ENCODE results near the gene KAT14. TPM values are rescaled to one million over a fixed set of nuclear protein-coding genes. Genes with fewer than 3 reads are reported as not detected.
"Not testable (repeated sequence)": the region's sequence is repeated elsewhere in the genome, so short reads cannot be mapped to it uniquely, and the experiment has no call there.

KAT14 gene
- total RNA-seq, 1 donor from 2014 or later, result 10.4 TPM

GRCh38 chr20:18164356-18164755 is 26.7 kb downstream of the KAT14 start:
- no peak for DNase-seq

DNA sequence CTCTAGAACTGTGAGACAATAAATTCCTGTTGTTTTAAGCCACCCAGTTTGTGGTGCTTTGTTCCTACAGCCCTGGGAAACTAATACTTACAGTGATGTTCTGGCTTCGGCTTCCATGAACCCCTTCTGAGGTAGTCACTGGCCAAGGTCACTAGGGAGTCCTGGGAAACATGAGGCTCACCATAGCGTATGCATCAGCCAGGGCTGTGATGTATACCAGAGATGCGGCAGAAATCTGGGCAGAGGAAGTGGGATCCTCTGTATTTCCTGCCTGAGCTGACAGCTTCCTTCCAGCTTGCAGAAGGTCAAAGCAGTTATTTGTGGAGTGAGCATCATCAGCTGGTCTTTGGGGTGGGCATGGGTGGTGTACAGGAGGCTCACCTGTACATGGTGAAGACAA is 27.9 kb downstream of the KAT14 start:
- DNase-seq, result no peak

DNA sequence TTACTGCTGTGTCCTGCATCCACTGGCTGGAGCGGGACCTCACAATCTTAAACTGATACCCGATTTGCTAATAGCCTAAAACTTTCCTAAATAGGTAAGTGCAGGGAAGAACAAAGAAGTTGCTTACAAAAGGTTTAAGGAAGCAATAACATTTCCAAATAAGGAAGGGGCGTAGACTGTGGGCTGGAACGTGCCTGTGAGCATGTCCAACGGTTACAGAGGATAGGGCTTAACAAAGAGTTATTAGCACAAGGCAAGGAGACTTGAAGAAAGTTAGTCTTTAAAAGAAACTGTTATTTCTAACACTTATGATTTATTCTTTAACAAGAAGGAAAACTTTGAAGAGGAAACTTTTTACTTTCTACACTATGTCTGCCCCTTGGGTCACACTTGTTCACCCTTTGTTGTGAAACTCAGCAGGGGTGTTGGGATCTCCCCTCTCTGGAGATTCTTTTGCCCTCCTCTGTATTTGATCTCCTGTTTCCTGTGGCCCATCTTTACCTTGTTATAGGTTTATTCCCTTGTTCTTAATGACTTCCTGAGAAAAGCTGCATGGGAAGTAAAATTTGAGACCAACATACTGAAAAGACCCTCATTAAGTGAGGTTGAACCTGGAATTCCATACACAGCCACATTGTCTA is 28.7 kb downstream of the KAT14 start:
- DNase-seq, result no peak

- DNase-seq, result no peak
These were observed 29.3 kb downstream of the KAT14 start for GRCh38 chr20:18166950-18167349.

DNA sequence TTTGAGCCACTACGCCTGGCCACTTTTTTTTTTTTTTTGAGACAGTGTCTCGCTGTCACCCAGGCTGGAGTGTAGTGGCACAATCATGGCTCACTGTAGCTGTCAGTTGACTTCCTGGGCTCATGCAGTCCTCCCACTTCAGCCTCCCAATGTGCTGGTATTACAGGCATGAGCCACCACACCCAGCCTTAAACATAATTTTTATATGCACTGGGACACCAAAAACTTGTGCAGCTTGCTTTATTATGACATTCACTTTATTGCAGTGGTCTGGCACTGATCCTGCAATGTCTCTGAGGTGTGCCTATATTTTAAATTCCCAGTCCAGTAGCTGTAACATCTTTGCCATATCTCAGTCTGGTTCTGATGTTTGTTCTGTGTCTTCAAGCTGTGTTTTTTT is 34.7 kb downstream of the KAT14 start:
- no peak for DNase-seq

DNA sequence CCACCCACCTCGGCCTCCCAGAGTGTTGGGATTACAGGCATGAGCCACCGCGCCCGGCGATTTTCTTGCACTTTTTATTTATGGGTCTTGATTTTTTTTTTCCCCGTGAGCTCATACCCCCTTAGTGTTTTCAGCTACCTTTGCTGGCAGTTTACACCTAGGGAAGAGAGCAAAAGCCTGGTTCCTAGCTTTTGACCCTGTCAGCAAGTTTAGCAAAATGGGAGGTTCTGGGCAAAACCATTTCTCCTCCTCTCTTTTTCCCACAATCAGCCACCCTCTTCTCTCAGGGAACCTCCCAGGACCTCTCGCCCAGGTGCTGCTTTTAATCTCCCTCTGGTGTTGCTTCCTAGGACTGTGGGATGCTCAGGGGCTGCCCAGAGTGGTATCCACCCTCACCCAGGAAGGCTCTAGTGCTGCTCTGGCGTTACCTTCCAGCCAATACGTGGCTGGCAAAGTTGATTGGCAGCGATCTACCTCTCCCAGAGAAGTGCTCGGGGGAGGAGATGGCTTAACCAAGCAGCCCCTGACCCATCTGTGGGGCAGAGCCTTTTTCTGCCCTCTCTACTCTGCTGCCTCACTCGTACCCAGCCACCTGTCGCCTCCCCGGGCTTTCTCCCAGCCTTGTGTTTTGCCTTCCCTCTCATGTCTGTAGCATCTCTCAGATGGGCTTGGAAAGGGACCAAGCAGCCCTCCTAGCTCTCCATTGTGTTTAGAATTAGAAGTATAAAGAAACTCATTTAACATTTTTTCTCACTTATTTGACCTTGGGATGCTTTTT is 37.4 kb downstream of the KAT14 start:
- DNase-seq, result no peak

DNA sequence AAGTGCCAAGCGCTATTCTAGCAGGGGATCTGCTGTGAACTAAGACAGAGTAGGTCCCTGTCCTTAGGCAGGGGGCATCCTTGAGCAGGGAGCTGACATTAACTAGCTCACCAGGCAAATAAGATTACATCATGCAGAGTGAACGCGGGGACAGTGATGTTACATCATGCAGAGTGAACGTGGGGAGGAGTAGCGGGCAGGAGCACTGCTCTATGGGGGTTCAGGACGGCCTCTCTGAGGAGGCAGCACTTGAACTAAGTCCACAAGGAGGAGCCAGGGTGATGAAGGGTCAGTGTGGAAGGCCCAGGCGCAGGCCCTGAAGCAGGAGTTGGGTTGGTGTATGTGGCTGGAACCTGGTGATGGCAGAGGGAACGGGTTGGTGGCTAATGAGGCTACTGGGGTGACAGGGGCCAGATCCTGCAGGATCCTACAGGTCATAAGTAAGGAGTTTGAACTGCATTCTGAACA is 38.7 kb downstream of the KAT14 start:
- DNase-seq, result no peak

GRCh38 chr20:18180366-18180765 is 42.7 kb downstream of the KAT14 start:
- DNase-seq, result not testable (repeated sequence)

DNA sequence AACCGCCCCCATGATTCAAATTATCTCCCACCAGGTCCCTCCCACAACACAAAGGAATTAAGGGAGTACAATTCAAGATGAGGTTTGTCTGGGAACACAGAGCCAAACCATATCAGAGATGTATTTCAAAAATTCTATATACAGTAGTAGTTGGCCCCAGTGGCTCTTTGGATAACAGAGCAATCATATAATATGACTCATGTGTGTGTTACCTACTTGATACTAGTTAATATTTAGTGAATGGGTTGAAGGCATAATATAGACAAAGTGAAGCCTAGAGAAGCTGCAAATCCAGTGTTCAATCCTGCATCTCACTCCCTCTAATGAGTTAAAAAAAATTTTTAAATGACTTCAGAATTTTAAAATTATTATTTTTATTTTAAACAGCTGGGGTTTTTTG is 43.2 kb downstream of the KAT14 start:
- no peak for DNase-seq

GRCh38 chr20:18187020-18187419 is 49.4 kb downstream of the KAT14 start:
- no peak for DNase-seq

- DNase-seq, result peak; percentile 93
These were observed 50.8 kb downstream of the KAT14 start for GRCh38 chr20:18188434-18188833.

GRCh38 chr20:18190338-18191233 is 52.9 kb downstream of the KAT14 start:
- DNase-seq, result no peak

GRCh38 chr20:18191306-18191705 is 53.6 kb downstream of the KAT14 start:
- no peak for DNase-seq

- DNase-seq, result not testable (repeated sequence)
These were observed 56.8 kb downstream of the KAT14 start for GRCh38 chr20:18194461-18194860.

GRCh38 chr20:18195931-18196330 is 58.3 kb downstream of the KAT14 start:
- DNase-seq, result no peak

GRCh38 chr20:18197382-18198070 is 59.9 kb downstream of the KAT14 start:
- DNase-seq, result no peak

- no peak for DNase-seq
These were observed 65.3 kb downstream of the KAT14 start for GRCh38 chr20:18202966-18203365.

GRCh38 chr20:18203700-18204099 is 66.0 kb downstream of the KAT14 start:
- DNase-seq, result not testable (repeated sequence)

GRCh38 chr20:18213002-18213401 is 75.3 kb downstream of the KAT14 start:
- no peak for DNase-seq

DNA sequence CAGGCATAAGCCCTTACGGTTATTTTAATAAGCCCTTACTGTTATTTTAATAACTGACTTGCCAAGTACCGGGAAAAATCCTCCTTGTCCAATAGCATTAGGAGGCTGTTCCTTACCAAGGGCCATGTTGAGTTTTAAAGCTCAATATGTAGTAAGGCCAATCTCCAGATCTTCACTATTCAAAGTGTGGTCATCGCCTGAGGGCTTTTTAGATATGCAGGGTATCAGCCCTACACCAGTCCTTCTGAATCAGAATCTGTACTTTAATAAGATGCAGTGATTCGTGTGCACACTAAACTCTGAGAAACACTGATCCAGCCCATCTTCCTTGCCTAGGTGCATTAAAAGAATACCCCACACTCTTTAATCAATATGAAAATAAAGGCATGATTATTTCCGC is 77.9 kb downstream of the KAT14 start:
- DNase-seq, result no peak

DNA sequence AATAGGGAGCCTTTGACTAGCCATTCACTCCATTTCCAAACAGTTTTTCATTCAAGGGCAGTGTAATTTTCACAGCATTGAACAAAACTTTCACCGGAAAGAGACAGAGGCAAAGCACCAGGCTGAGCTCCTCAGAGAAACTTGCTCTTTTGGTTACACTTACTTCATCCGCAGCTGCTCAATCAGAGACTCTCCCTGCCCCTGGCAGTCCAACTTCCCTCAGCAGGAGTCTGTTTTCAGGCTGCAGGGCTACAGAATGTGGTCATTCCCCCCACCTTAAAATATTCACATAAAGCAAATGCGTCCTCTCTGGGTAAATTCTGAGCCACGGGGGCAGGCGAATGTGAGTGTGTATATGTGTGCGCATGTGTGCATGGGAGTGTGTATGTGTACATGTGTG is 80.6 kb downstream of the KAT14 start:
- DNase-seq, result no peak

DNA sequence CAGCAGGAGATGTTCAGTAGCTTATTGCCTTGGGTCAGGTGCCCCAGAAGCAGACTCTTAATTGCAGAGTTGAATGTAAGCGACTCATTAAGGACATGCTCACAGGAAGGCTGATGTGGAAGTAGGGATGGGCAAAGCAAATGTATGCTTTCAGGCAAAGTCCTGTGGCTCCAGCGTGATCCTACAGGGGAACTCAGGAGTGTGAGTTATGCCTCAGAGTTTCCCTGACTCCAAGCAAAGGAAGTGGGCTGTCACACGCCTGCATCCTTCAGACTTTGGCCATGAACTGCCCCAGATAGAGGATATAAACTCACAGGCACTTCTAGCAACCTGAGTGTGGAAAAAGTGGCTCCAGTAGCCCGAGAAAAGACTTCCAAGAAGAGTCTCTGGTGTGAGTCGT is 85.7 kb downstream of the KAT14 start:
- DNase-seq, result no peak
